Measurements from ENCODE around the gene GP2.
"Not testable (repeated sequence)": the region's sequence is repeated elsewhere in the genome, so short reads cannot be mapped to it uniquely, and the experiment has no call there.

The GP2 gene

DNA sequence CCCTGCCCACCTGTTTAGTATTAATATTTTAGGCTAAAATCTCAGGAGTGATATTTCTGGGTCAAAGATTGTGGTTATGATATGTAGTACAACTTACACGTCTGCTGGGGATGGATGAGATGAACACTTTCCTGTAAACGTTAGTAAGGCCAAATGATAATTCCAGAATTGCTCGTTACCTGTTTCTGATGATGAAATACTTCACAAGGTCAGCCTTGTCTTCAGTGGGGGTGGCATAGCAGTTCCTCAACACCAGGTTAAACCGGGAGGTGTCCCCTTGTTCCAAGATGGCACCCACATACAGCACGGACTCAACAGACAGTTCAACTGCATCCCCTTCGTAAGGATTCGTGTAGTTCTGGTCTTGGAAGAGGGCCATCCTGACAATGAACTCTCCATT lies 9.3 kb downstream of the GP2 start:
- H3K4me3 ChIP-seq (ENCODE audit: low read length) = no peak overlapping the region
- no peak for TF ChIP-seq ZNF274 (IDR thresholded peaks at IDR 0.05; ENCODE audit: low read depth, low read length)

- no peak for TF ChIP-seq ZNF274 (IDR thresholded peaks at IDR 0.05; ENCODE audit: low read depth, low read length)
- no peak overlapping the region for H3K4me3 ChIP-seq (ENCODE audit: low read length)
Measured at GRCh38 chr16:20317117-20317516, 10.2 kb downstream of the GP2 start.

GRCh38 chr16:20316715-20317114 lies 10.6 kb downstream of the GP2 start:
- no peak for TF ChIP-seq ZNF274 (IDR thresholded peaks at IDR 0.05; ENCODE audit: low read depth, low read length)

GRCh38 chr16:20315764-20316163 lies 11.5 kb downstream of the GP2 start:
- no peak for TF ChIP-seq ZNF274 (IDR thresholded peaks at IDR 0.05; ENCODE audit: low read depth, low read length)
- no peak overlapping the region for H3K4me3 ChIP-seq (ENCODE audit: low read length)

More at GRCh38 chr16:20316715-20317114, 10.6 kb downstream of the GP2 start:
- no peak overlapping the region for H3K4me3 ChIP-seq (ENCODE audit: low read length)

- no peak for TF ChIP-seq ZNF274 (IDR thresholded peaks at IDR 0.05; ENCODE audit: low read depth, low read length)
- no peak overlapping the region for H3K4me3 ChIP-seq (ENCODE audit: low read length)
Measured at GRCh38 chr16:20314575-20314974, 12.7 kb downstream of the GP2 start.

- TF ChIP-seq ZNF274 (IDR thresholded peaks at IDR 0.05; ENCODE audit: low read depth, low read length) = no peak
- H3K4me3 ChIP-seq (ENCODE audit: low read length) = no peak overlapping the region
Measured at GRCh38 chr16:20313741-20314140, 13.6 kb downstream of the GP2 start.

DNA sequence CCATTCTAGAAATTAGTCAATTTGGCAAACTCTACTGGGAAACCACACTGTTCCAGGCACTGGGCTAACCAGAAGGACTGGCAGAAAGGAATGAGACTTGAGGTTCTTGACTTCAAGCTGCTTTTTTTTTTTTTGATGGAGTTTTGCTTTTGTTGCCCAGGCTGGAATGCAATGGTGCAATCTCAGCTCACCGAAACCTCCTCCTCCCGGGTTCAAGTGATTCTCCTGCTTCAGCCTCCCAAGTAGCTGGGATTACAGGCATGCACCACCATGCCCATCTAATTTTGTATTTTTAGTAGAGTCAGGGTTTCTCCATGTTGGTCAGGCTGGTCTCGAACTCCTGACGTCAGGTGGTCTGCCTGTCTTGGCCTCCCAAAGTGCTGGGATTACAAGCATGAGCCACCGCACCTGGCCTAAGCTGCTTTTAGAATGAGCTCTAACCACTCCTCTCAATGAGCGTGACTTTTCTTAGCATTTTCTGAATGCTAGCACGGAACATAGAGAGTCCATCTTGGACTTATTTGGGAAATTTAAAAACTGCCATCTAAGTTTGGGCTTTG lies 14.7 kb downstream of the GP2 start:
- H3K4me3 ChIP-seq (ENCODE audit: low read length) = not testable (repeated sequence)

- no peak overlapping the region for H3K4me3 ChIP-seq (ENCODE audit: low read length)
- no peak for TF ChIP-seq ZNF274 (IDR thresholded peaks at IDR 0.05; ENCODE audit: low read depth, low read length)
Measured at GRCh38 chr16:20311548-20311947, 15.8 kb downstream of the GP2 start.

DNA sequence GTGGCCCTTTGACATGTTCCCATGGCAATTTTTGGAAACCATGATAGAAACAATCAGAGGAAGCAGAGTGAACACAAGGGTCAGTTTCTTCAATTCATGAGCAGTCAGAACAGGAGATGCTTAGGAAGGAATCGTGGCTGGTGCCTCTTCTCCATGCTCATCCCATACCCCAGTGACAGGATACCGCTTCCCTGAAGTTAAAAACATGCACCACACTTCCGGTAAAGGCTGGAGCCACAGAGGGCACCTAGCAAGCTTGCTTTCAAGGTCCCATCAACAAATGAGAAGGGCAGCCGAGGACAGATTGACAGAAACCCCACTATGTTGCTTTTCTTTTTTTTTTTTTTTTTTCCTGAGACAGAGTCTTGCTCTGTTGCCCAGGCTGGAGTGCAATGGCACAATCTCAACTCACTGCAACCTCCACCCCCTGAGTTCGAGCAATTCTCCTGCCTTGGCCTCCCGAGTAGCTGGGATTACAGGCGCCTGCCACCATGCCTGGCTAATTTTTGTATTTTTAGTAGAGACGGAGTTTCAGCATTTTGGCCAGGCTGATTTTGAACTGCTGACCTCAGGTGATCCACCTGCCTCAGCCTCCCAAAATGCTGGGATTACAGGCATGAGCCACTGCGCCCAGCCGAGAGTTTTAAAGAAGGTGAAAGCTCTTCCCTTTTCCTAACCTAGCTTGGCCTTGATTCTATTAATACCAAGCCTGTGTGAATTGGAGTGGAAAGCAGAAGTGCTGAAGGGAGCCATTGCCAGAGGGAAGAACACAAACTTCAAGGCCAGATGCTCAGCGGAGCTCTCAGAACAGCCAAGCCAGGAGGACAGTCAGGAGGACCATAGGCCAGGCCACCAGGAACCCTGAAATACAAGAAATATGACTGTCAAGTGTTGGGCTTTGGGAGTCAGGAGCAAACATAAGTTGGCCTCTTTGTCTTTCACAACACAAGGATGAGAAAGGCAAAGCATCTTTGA lies 16.6 kb downstream of the GP2 start:
- no peak overlapping the region for H3K4me3 ChIP-seq (ENCODE audit: low read length)
- TF ChIP-seq ZNF274 (IDR thresholded peaks at IDR 0.05; ENCODE audit: low read depth, low read length) = no peak

DNA sequence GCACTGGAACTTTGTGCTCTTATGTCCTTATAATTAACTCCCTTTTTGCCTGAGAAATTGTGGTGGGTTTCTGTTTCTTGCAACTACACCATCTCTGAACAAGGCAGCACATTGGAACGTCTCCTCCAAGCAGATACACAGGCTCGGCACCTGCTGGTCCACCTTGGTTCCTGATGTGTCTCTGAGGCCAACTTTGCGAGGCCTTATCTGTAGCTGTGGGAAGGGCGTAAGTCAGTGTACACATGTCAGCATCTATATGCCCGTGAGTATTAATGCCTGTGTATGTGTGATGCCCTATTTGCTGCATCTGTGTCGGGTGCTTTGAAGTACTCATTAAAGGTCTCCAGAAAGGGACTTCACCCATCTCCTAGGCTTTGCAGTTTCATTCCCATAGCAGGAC lies 17.5 kb downstream of the GP2 start:
- TF ChIP-seq ZNF274 (IDR thresholded peaks at IDR 0.05; ENCODE audit: low read depth, low read length) = no peak

DNA sequence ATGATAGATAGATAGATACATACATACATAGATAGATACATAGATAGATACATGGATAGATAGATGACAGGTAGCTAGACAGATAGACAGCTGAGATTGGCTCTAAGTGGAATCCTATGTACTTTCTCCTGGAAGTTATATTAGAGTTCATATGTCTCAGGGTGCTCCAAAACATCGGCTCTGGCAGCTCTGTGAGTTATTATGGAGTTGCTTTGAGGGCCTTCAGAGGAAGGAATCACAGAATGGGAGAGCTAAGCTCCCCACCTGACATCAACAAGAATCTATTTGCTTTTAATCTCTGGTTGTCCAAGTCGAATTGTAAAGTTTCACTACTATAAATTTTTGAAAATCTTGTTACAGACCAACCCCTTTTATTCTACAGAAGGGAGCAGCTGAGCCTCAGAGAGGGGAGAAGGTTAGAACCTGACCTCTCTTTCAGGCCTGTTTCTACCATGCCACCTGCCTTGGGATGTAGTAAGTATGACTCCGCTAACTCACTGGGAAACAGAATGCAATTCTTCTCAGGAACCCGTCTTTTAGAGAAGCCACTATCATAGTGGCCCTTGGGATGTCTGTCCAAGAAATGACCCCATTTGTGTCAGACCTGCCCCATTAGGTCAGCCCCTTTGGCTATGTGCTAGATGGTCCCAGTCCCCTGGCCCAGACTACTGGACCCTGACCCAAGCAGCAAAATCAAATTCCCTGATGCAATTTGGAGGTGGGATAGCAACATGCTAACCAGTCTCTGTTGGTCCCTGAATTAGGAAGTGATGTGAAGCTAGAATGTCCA lies 18.3 kb downstream of the GP2 start:
- no peak for TF ChIP-seq ZNF274 (IDR thresholded peaks at IDR 0.05; ENCODE audit: low read depth, low read length)
- no peak overlapping the region for H3K4me3 ChIP-seq (ENCODE audit: low read length)

More for the DNA sequence above, 17.5 kb downstream of the GP2 start:
- no peak overlapping the region for H3K4me3 ChIP-seq (ENCODE audit: low read length)

- H3K4me3 ChIP-seq (ENCODE audit: low read length) = no peak overlapping the region
- no peak for TF ChIP-seq ZNF274 (IDR thresholded peaks at IDR 0.05; ENCODE audit: low read depth, low read length)
Measured at GRCh38 chr16:20308266-20308665, 19.0 kb downstream of the GP2 start.

- no peak for TF ChIP-seq ZNF274 (IDR thresholded peaks at IDR 0.05; ENCODE audit: low read depth, low read length)
- H3K4me3 ChIP-seq (ENCODE audit: low read length) = no peak overlapping the region
Measured at GRCh38 chr16:20307791-20308190, 19.5 kb downstream of the GP2 start.

DNA sequence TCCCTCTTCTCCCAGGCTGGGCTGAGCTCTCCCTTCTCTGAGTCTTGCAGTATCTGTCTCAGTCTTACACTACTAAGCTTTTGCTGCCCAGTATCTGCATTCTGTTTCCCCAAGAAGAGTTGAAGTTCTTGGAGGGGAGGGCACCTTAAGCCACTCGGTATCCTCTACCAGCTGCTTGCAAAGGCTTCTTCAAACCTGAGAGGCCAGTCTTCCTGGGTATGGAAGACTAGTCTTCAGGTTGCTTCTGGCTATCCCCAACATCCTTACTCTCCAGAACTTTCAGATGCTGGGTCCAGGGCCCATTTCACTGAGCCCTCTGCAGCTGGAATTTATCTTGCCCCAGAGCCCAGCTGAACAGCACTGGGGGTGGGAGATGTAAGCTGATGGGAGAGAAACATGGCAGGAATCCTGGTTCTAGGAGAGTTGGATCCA lies 20.1 kb downstream of the GP2 start:
- TF ChIP-seq ZNF274 (IDR thresholded peaks at IDR 0.05; ENCODE audit: low read depth, low read length) = no peak
- no peak overlapping the region for H3K4me3 ChIP-seq (ENCODE audit: low read length)
